NT2/D1 (cell line): ENCODE data around the gene TGOLN2.

Experiments
- SUZ12 ChIP-seq: IDR thresholded peaks from 2 replicates; pipeline ENCODE4 v1.6.1; 2011; ENCODE audit not compliant: insufficient read length, insufficient read depth; ENCODE audit errors: extremely low read depth
- YY1 ChIP-seq: IDR thresholded peaks from 2 replicates; pipeline ENCODE4 v1.6.1; 2011; ENCODE audit not compliant: insufficient read length, insufficient read depth
- ZNF274 ChIP-seq: IDR thresholded peaks from 2 replicates; pipeline ENCODE4 v1.6.1; 2011; ENCODE audit warnings: mild to moderate bottlenecking, low read depth, low read length

GRCh38 chr2:85287721-85288120, 40.1 kb downstream of the TGOLN2 start:
- TF ChIP-seq ZNF274 (no peak), SUZ12 (no peak), YY1 (no peak)
